Mesenteric fat pad (tissue), 1 donor: ENCODE results near the gene ZNF625. TPM values are rescaled to one million over a fixed set of nuclear protein-coding genes. Genes with fewer than 3 reads are reported as not detected.
"Not testable (repeated sequence)": the region's sequence is repeated elsewhere in the genome, so short reads cannot be mapped to it uniquely, and the experiment has no call there.

Experiments
- DNase-seq: peaks from one replicate; pipeline ENCODE4 v3.0.0-alpha.2; 2020; ENCODE audit warnings: low spot score
- total RNA-seq: library from RNA; stranded (reverse); fragmentation: NEBNext Ultra II Directional; extraction: Animal tissue kit (Norgen Biotek cat#: 25700); gene quantifications from one replicate; pipeline ENCODE4 v1.2.1, GENCODE V29; 2021
- donor health status: DM: yes; HTN: yes; CAD: no.

Gene ZNF625
- total RNA-seq, 1 donor from 2014 or later: 3.4 TPM

DNA sequence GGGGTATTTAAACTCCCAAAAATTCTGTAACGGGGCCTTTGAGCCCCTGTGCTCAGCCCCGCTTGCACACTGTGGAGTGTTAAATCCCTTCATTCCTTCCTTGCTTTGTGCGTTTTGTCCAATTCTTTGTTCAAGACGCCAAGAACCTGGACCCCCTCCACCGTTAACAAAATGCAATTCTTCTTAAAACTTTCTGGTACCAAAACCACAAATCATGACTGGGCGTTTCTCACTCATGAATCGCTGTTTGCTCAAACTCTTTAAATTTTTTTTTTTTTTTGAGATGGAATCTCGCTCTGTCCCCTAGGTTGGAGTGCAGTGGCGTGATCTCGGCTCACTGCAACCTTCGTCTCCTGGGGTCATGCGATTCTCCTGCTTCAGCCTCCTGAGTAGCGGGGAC, 17.3 kb downstream of the ZNF625 start:
- no peak for DNase-seq

DNA sequence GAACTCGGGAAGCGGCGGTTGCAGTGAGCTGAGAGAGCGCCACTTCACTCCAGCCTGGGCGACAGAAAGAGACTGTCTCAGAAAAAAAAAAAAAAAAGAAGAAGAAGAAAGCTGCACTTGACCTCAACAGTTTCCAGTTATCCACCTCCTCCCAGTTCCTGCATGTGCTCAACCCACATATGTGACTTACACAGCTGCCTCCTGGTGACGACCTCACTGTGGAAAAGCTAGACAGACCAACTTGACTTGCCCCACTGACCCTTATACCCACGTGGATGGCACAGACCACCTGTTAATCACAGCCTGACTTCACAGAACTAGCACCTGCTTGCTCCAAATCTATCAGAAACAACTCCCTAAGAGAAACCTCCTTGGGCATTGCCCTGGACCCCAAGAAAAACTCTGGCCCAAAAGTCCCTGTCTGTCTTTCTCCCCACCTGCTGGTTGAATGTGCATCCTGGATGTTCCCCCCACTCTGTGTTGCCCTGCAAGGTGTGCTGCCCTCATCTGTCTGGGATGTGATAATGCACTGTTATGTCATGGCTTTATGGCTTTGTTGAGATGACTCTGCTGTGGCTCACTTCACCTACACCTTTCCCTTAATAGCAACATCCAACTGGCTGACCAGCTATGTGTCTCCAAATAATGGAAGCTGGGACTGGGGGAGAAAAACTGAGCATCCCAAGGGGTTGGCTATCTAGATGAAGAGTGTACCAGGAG, 19.2 kb downstream of the ZNF625 start:
- DNase-seq: no peak

DNA sequence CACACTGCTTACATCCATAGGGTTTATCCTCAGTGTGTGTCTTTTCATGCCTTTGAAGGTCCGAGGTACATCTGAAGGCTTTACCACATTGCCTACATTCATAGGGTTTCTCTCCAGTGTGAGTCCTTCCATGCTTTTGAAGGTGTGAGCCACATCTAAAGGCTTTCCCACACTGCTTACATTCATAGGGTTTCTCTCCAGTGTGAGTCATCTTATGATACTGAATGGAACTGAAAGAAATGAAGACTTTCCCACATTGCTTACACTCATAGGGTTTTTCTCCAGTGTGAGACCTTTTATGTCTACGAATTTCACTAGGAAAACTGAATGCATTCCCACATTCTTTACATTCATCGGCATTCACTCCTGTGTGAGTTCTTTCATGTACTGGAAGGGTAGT, 23.5 kb downstream of the ZNF625 start:
- no peak for DNase-seq

- no peak for DNase-seq
Observed at GRCh38 chr19:12126707-12127106, 29.8 kb downstream of the ZNF625 start.

DNA sequence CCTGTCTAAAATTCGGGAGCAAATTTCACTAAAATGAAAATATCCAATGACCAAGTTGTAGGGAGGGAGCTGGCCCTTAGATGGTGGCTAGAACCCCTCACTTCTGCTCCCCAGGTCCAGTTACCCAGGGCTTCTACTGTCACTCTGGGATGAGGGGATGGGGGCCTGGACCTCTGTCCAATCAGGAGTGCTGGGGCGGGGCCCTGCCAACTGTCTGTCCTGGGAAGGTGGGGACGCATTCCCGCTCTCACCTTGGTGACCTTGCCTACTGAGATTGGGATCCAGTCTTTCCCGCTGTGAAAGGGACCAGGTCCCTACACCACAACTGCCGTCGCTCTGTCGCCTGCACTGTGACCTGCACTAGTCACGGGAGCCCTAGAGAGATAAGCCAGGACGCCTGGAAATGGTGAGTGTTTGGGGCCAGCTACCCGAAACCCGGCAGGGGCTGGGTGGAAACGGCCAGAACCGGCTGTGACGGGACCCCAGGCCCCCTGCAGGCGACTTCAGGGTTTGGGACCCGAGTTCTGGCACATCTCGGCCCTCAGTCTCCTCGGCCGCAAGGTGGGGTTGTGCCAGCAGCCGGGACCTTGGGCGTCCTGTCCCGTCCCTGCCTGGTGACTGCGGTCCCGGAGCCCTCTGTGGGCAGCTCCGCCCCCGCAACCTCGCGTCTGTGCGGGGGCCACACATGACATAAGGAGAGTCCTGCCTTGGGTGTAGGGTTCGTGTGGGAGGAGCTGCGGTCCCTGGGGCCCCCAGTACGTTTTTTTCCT, 39.1 kb downstream of the ZNF625 start:
- DNase-seq: no peak

DNA sequence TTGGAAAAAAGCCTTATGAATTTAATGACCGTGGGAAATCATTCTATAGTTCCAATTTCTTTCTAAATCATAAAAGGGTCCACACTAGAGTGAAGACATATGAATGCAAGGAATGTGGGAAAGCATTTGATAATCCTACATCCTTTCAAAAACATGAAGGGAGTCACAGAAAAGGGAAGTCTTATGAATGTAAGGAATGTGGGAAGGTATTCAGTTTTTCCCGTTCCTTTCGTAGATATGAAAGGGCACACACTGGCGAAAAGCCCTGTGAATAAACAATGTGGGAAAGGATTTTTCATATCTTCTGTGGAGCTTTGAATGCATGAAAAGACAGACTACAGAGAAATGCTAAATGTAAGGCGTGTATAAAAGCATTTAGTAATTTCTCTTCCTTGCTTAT, 43.4 kb downstream of the ZNF625 start:
- no peak for DNase-seq

GRCh38 chr19:12112701-12113100, 43.8 kb downstream of the ZNF625 start:
- DNase-seq: no peak

GRCh38 chr19:12111943-12112637, 44.4 kb downstream of the ZNF625 start:
- no peak for DNase-seq

GRCh38 chr19:12111176-12111575, 45.4 kb downstream of the ZNF625 start:
- DNase-seq: no peak

DNA sequence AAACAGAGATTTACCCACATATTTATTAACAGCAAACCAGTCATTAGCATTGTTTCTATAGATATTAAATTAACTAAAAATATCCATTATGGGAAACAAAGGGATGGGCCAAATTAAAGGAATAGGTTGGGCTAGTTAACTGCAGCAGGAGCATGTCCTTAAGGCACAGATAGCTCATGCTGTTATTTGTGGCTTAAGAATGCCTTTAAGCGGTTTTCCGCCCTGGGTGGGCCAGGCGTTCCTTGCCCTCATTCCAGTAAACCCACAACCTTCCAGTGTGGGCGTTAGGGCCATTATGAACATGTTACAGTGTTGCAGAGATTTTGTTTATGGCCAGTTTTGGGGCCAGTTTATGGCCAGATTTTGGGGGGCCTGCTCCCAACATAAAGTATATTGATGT, 52.6 kb downstream of the ZNF625 start:
- DNase-seq: not testable (repeated sequence)

DNA sequence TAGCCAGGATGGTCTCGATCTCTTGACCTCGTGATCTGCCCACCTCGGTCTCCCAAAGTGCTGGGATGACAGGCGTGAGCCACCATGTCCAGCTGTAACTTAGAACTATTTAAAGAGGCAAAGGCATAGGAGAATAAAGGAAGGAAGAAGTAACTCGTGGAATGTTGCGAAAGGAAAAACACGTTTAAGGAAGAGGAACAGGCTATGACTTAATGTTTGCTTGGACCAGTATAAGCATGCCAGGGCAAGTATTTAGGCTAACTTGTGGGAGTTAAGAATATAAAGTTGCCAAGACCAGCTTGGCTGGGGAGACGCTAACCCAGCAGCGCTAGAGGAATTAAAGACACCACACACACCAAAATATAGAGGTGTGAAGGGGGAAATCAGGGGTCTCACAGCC, 58.5 kb downstream of the ZNF625 start:
- no peak for DNase-seq

- DNase-seq: no peak
Observed at GRCh38 chr19:12095111-12095790, 61.3 kb downstream of the ZNF625 start.

Other genes with a start within 250 kb of the ZNF625 start
- gene ZNF700, start 231.6 kb downstream of the ZNF625 start, total RNA-seq: 9.1 TPM
- 0.87 TPM for gene ZNF763, start 191.7 kb downstream of the ZNF625 start, total RNA-seq
- 3.5 TPM for gene ZNF433, start 121.1 kb downstream of the ZNF625 start, total RNA-seq
- not detected for gene ZNF878, start 103.8 kb downstream of the ZNF625 start, total RNA-seq
- 3.0 TPM for gene ZNF844, start 92.0 kb downstream of the ZNF625 start, total RNA-seq
- 1.1 TPM for gene ZNF20, start 16.4 kb downstream of the ZNF625 start, total RNA-seq
- gene ZNF136, start 6.4 kb upstream of the ZNF625 start, total RNA-seq: 6.5 TPM
- gene ZNF44, start 138.1 kb upstream of the ZNF625 start, total RNA-seq: 10.5 TPM
- 2.0 TPM for gene ZNF563, start 176.9 kb upstream of the ZNF625 start, total RNA-seq
- gene ZNF442, start 208.9 kb upstream of the ZNF625 start, total RNA-seq: 3.3 TPM
- gene ZNF799, start 244.5 kb upstream of the ZNF625 start, total RNA-seq: 3.3 TPM